Nephron progenitor cell (in vitro differentiated cells): ENCODE measurements around the gene SKIL.

Experiments
- DNase-seq: peaks from one replicate; pipeline ENCODE4 v3.0.0; 2021
- H3K27ac Mint-ChIP-seq: 2 replicates; pipeline ENCODE4 v1.8.0; 2021; ENCODE audit warnings: mild to moderate bottlenecking, moderate library complexity, mixed read lengths
- H3K27me3 Mint-ChIP-seq: 2 replicates; pipeline ENCODE4 v1.8.0; 2021; ENCODE audit warnings: mild to moderate bottlenecking, low read depth, mixed read lengths; ENCODE audit not compliant: poor library complexity
- H3K36me3 Mint-ChIP-seq: 2 replicates; pipeline ENCODE4 v1.8.0; 2021; ENCODE audit warnings: low read depth, mixed read lengths
- H3K4me1 Mint-ChIP-seq: 2 replicates; pipeline ENCODE4 v1.8.0; 2021; ENCODE audit warnings: mixed read lengths
- H3K4me3 Mint-ChIP-seq: 2 replicates; pipeline ENCODE4 v1.8.0; 2021; ENCODE audit warnings: mild to moderate bottlenecking, moderate library complexity, mixed read lengths
- H3K9me3 Mint-ChIP-seq: 2 replicates; pipeline ENCODE4 v1.8.0; 2021; ENCODE audit warnings: mild to moderate bottlenecking, moderate library complexity, mixed read lengths
- CTCF ChIP-seq: fragments of 200-600 bp; sonication (generic); IDR thresholded peaks from 2 replicates; pipeline ENCODE4 v1.5.0; 2021; ENCODE audit warnings: antibody characterized with exemption

Gene SKIL

DNA sequence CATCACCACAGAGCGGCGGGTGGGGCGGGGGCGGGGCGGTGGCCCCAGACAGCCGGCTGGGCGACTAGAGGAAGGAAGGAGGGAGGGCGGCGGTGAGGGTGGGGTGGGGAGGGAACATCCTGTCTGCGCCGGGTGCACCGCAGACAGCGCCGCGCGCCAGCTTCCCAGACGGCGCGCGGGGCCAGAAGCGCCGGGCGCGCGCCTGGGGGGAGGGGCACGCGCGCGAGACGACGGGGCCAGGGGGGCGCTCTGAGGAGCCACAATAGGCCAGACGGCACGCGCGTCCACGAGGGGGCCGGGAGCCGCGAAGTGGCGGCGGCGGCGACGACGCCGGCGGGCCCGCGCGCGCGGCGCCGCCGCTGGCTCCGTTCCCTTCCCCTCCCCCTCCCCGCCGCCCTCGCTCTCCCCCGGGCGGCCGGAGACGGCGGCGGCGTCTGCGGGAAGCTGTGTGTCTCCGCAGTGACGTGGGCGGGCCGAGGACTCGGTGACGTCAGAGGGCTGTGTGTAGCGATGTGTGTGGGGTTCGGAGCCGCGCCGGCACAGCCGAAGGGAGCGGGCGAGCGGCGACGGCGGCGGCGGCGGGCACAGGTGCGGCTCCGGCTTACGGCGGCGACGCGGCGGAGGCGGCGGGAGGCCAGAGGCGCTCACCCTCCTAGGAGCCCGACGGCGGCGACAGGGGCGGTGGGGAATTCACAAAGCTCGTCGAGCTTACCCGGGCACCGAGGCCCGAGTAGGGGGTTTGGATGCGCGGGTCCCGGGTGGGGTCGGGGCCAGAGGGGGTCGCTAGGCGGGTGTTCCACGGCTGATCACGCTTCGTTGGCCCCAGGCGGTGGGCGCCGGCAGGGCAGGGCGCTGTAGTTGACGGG, at the start of gene SKIL:
TSS of gene SKIL (plus strand) at position 540 of the 866 bp plus-strand sequence. CDS start 2,617 bp downstream, outside the sequence.
- Mint-ChIP-seq H3K27me3 (no peaks in the 10 kb centered on the region), H3K4me1 (peaks cover 71% of the 10 kb centered on the region), H3K27ac (peak within 1 kb of the TSS; percentile 99), H3K9me3 (peaks cover 18% of the 10 kb centered on the region), H3K36me3 (peaks cover 30% of the 10 kb centered on the region), H3K4me3 (peak within 1 kb of the TSS; percentile 96)
- no peak for TF ChIP-seq CTCF
- peak; percentile 97 for DNase-seq

DNA sequence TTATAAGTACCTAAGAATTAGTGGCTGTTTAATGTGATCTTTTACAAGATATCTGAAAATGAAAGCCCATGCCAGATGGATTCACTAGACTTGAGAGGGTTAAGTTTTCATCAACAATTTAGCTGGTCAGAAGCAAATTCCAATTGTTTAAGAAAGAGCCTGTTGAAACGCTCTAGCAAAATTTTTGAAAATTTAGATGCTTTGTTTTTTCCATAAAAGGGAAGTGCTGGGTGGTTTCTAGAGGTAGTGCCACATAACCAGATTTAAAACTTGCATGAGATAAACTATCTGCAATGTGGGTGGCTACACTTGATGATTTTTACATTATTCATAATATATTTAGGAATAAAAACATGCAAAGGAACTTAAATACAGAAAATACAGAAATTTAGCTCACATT, 48.5 kb upstream of the SKIL start:
- Mint-ChIP-seq H3K4me1 (no peaks in the 10 kb centered on the region), H3K4me3 (no peak overlapping the region), H3K27ac (no peak overlapping the region), H3K9me3 (no peaks in the 10 kb centered on the region), H3K27me3 (peaks cover 4% of the 10 kb centered on the region), H3K36me3 (no peaks in the 10 kb centered on the region)
- no peak for DNase-seq
- TF ChIP-seq CTCF: no peak

DNA sequence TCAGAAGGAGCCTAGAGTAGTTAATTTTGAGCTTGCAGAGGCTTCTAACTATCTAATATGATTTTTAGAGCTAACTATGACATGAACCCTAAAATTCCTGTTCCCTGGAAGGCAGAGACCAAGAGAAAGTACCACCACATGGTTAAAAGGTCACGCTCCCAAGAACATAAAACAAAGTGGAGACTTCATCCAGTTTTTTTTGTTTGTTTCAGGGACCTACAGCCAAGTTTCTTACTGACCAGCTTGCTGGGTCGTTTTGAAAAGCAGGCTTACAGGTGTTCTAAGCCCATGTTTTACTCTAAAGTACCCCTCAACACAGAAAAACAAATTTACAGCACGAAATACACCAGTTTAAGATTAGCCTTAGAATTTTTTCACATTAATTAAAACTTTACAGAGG, 39.6 kb upstream of the SKIL start:
- DNase-seq: no peak
- Mint-ChIP-seq H3K9me3 (no peaks in the 10 kb centered on the region), H3K4me1 (peaks cover 53% of the 10 kb centered on the region), H3K27ac (peak overlapping the region; percentile 80), H3K4me3 (no peak overlapping the region), H3K27me3 (no peaks in the 10 kb centered on the region), H3K36me3 (no peaks in the 10 kb centered on the region)
- no peak for TF ChIP-seq CTCF

DNA sequence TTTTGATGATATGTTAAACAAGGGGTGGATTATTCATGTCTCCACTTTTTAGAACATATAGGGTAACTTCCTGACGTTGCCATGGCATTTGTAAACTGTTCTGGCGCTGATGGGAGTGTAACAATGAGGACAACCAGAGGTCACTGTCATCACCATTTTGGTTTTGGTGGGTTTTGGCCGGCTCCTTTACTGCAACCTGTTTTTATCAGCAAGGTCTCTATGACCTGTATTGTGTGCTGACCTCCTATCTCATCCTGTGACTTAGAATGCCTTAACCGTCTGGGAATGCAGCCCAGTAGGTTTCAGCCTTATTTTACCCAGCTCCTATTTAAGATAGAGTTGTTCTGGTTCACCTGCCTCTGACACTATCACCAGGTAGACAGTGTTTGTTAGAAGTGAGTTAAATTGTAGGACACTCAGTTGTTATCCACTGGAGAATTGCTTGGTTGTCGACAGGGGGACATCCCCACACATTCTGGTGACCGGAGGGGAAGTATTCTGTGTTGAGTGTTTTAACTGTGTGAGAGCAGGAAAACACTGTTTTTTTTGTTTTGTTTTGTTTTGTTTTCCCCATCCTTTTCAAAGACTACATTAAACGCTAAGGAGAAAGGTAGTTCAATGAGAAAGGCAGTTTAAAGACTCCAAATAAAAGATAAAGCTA, 36.9 kb upstream of the SKIL start:
- Mint-ChIP-seq H3K36me3 (no peaks in the 10 kb centered on the region), H3K9me3 (peaks cover 16% of the 10 kb centered on the region), H3K4me1 (peaks cover 62% of the 10 kb centered on the region), H3K27ac (peak overlapping the region; percentile 82), H3K27me3 (no peaks in the 10 kb centered on the region), H3K4me3 (no peak overlapping the region)
- no peak for TF ChIP-seq CTCF
- no peak for DNase-seq

GRCh38 chr3:170321321-170322034, 36.0 kb upstream of the SKIL start:
- Mint-ChIP-seq H3K36me3 (peaks cover 2% of the 10 kb centered on the region), H3K4me3 (peak overlapping the region; percentile 7), H3K27ac (no peak overlapping the region), H3K27me3 (peaks cover under 1% of the 10 kb centered on the region), H3K9me3 (peaks cover 24% of the 10 kb centered on the region), H3K4me1 (peaks cover 62% of the 10 kb centered on the region)
- no peak for DNase-seq
- TF ChIP-seq CTCF: no peak
